Measurements from ENCODE around the gene TSC22D4.
"Not testable (repeated sequence)": the region's sequence is repeated elsewhere in the genome, so short reads cannot be mapped to it uniquely, and the experiment has no call there.

DNA sequence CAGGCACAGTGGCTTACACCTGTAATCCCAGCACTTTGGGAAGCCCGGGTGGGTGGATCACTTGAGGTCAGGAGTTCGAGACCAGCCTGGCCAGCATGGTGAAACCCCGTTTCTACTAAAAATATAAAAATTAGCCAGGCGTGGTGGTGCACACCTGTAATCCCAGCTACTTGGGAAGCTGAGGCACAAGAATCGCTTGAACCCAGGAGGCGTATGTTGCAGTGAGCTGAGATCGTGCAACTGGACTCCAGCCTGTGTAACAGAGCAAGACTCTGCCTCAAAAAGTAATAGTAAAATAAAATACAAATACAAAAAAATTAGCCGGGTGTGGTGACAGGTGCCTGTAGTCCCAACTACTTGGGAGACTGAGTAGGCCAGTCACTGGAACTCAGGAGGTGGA, 40.3 kb downstream of the TSC22D4 start:
- TF ChIP-seq, protein P1, sequence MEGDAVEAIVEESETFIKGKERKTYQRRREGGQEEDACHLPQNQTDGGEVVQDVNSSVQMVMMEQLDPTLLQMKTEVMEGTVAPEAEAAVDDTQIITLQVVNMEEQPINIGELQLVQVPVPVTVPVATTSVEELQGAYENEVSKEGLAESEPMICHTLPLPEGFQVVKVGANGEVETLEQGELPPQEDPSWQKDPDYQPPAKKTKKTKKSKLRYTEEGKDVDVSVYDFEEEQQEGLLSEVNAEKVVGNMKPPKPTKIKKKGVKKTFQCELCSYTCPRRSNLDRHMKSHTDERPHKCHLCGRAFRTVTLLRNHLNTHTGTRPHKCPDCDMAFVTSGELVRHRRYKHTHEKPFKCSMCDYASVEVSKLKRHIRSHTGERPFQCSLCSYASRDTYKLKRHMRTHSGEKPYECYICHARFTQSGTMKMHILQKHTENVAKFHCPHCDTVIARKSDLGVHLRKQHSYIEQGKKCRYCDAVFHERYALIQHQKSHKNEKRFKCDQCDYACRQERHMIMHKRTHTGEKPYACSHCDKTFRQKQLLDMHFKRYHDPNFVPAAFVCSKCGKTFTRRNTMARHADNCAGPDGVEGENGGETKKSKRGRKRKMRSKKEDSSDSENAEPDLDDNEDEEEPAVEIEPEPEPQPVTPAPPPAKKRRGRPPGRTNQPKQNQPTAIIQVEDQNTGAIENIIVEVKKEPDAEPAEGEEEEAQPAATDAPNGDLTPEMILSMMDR (IDR thresholded peaks at IDR 0.05) = not testable (repeated sequence)
- TF ChIP-seq POLR2A (IDR thresholded peaks at IDR 0.05) = not testable (repeated sequence)

Measured in uterus (tissue), 2 donors.